ENCODE results near the gene CELF2. TPM values are rescaled to one million over a fixed set of nuclear protein-coding genes. Genes with fewer than 3 reads are reported as not detected.

The CELF2 gene
- polyA plus RNA-seq, 2 donors: 2.2 to 4.0 TPM

DNA sequence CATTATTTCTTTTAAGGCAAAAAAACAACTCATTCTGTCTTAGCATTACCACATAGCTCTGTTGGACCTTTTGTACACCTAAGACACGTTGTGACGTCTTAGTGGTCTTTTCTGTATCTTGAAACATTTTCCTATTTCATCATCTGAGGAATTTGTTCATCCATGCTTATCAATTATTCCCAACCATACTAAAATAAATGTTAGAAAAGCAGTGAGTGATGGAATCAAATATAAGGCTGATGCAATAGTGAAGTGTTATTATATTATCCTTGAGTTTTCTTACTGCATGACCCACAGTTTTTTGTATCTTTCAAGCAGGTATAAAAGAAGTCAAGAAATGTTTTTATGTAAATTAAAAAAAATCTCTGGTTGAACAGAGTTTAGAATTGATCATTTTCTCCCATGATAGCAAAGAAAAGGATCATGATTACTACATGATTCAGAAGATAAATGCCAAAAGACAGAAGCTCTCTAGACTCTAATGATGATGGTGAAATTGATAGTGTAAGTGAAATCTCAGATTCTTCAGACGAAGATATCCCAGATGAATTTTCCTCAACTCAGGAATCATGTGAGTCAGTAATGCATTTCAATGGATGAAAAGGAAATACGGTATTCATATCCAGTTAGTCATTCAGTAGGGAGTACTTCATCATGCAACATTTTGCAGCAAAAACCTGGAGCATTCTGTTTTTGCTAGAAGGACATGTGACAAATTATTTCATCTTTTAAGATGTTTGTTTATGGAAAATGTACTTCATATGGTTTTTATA is 51.4 kb downstream of the CELF2 start:
- Histone ChIP-seq H3K27me3 (ENCODE audit: control insufficient read depth in 1 of 2, insufficient read depth in 2 of 2, low read length in 2 of 2) (no peaks in the 10 kb centered on the region), H3K36me3 (ENCODE audit: control insufficient read depth in 2 of 2, insufficient read depth in 2 of 2, low read length in 1 of 2) (no peaks in the 10 kb centered on the region), H3K4me1 (ENCODE audit: control insufficient read depth in 2 of 2, insufficient read depth in 2 of 2, low read length in 1 of 2) (peaks cover 0 to 2% of the 10 kb centered on the region in 2 donors), H3K9me3 (ENCODE audit: control insufficient read depth in 2 of 2, insufficient read depth in 1 of 2, low read depth in 1 of 2, low read length in 1 of 2) (no peaks in the 10 kb centered on the region), H3K27ac (ENCODE audit: low read depth in 2 of 2, low read length in 1 of 2) (no peak overlapping the region), H3K4me3 (ENCODE audit: low read depth in 1 of 2, low read length in 2 of 2) (no peak overlapping the region)
- WGBS, 2 donors: 86% methylated on average over 4 of the region's 4 CpGs

DNA sequence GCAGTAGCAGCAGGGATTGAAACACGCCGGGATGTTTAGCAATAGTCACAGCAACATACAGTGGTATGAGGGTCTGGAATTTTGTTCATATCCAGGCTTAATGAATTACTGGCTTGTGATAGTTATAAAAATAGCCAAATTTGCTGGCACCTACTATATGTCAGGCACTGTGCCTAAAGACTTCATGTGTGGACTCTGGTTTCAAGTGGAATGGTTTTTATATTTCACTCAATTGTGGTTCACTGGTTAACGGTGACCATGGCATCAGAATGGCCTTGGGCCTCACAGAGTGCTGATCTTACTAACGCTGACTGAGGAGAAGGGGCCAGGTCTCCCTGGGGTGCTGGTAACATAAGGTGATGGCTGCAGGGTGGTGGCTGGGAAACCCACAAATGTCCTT is 55.7 kb downstream of the CELF2 start:
- H3K27ac ChIP-seq (ENCODE audit: low read depth in 2 of 2, low read length in 1 of 2): no peak overlapping the region
- no peak overlapping the region for H3K4me3 ChIP-seq (ENCODE audit: low read depth in 1 of 2, low read length in 2 of 2)
- 69 to 70% methylated on average over 4 of the region's 4 CpGs for WGBS, 2 donors
- H3K27me3 ChIP-seq (ENCODE audit: control insufficient read depth in 1 of 2, insufficient read depth in 2 of 2, low read length in 2 of 2): no peaks in the 10 kb centered on the region
- no peaks in the 10 kb centered on the region for H3K9me3 ChIP-seq (ENCODE audit: control insufficient read depth in 2 of 2, insufficient read depth in 1 of 2, low read depth in 1 of 2, low read length in 1 of 2)
- H3K4me1 ChIP-seq (ENCODE audit: control insufficient read depth in 2 of 2, insufficient read depth in 2 of 2, low read length in 1 of 2): peaks cover 0 to 2% of the 10 kb centered on the region in 2 donors
- H3K36me3 ChIP-seq (ENCODE audit: control insufficient read depth in 2 of 2, insufficient read depth in 2 of 2, low read length in 1 of 2): no peaks in the 10 kb centered on the region

DNA sequence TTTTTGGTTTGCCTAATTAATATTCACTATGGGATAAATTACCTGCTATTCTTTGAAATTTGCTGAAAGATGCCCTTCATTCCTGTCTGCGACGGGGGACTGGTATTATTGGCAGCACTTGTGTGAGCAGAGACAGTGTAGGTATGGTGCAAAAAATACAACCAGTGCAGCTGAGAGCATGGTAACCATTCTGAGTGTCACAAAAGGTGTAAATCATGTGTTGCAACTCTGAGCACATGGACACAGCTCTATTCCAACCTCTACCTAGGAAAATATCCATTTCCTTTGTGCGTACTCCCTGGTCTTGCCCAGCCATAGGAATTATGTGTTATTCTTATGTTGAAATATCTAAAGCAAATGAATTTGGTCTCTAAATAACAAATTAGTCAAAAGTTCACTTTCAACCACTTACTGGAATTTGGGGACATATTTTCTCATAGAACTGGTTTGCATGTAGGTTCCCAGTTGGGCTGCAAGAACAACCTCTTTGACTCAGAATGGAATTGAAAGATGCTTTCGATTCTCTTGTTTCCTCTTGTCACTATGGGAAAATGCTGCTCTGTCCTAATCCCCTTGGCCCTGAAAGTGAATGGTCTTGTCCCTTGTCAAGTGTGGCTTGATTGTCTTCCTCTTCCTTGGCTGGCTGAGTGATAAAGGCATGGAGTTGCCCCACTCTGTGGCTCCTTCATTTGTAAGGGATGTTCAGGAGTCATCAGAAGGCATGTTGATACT is 57.0 kb downstream of the CELF2 start:
- Histone ChIP-seq H3K36me3 (ENCODE audit: control insufficient read depth in 2 of 2, insufficient read depth in 2 of 2, low read length in 1 of 2) (no peaks in the 10 kb centered on the region), H3K27ac (ENCODE audit: low read depth in 2 of 2, low read length in 1 of 2) (no peak overlapping the region), H3K9me3 (ENCODE audit: control insufficient read depth in 2 of 2, insufficient read depth in 1 of 2, low read depth in 1 of 2, low read length in 1 of 2) (no peaks in the 10 kb centered on the region), H3K27me3 (ENCODE audit: control insufficient read depth in 1 of 2, insufficient read depth in 2 of 2, low read length in 2 of 2) (no peaks in the 10 kb centered on the region), H3K4me1 (ENCODE audit: control insufficient read depth in 2 of 2, insufficient read depth in 2 of 2, low read length in 1 of 2) (peaks cover 0 to 2% of the 10 kb centered on the region in 2 donors), H3K4me3 (ENCODE audit: low read depth in 1 of 2, low read length in 2 of 2) (no peak overlapping the region)
- WGBS, 2 donors: 90% methylated on average over 4 of the region's 4 CpGs

DNA sequence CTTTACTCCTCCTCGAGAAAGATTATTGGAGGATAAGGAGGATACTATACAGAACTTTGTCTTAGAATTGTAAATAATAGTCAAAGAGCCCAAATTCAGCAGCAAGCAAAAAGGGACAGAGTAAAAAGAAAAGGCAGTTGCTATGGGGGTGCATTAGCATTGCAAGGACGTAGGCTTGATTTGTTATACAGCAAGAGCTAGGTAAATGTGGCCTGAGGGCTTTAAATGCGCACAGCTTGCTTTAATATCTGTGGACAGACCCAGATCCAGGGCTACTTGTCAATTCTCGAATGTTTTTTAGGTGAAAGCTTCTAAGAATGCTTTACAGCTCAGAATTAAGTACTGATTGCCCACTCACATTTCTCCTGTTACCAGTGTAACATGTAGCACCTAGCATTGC is 58.5 kb downstream of the CELF2 start:
- 73 to 78% methylated on average over 4 of the region's 4 CpGs for WGBS, 2 donors
- Histone ChIP-seq H3K9me3 (ENCODE audit: control insufficient read depth in 2 of 2, insufficient read depth in 1 of 2, low read depth in 1 of 2, low read length in 1 of 2) (no peaks in the 10 kb centered on the region), H3K4me1 (ENCODE audit: control insufficient read depth in 2 of 2, insufficient read depth in 2 of 2, low read length in 1 of 2) (peaks cover 0 to 2% of the 10 kb centered on the region in 2 donors), H3K27ac (ENCODE audit: low read depth in 2 of 2, low read length in 1 of 2) (no peak overlapping the region), H3K36me3 (ENCODE audit: control insufficient read depth in 2 of 2, insufficient read depth in 2 of 2, low read length in 1 of 2) (no peaks in the 10 kb centered on the region), H3K27me3 (ENCODE audit: control insufficient read depth in 1 of 2, insufficient read depth in 2 of 2, low read length in 2 of 2) (no peaks in the 10 kb centered on the region), H3K4me3 (ENCODE audit: low read depth in 1 of 2, low read length in 2 of 2) (no peak overlapping the region)

DNA sequence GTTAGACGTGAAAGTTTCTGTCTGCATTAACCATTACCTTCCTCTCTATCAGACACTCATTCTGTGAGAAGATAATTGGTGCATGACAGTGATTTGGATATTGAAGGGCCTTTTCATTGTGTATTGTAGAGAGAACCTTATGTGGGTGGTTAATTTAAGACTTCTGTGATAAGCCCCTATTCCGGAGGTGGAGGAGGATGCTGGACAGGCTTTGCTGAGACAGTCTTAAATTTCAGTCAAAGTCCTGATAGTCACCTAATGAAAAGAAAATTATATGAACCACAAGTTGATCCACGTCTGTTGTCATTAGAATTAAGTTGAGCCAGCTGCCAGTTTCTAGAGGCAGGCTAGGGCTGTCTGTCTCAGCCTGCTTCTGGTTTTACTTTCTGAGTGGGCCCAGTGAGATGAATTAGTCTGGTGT is 62.9 kb downstream of the CELF2 start:
- no peaks in the 10 kb centered on the region for H3K4me1 ChIP-seq (ENCODE audit: control insufficient read depth in 2 of 2, insufficient read depth in 2 of 2, low read length in 1 of 2)
- H3K27ac ChIP-seq (ENCODE audit: low read depth in 2 of 2, low read length in 1 of 2): no peak overlapping the region
- H3K36me3 ChIP-seq (ENCODE audit: control insufficient read depth in 2 of 2, insufficient read depth in 2 of 2, low read length in 1 of 2): no peaks in the 10 kb centered on the region
- H3K4me3 ChIP-seq (ENCODE audit: low read depth in 1 of 2, low read length in 2 of 2): no peak overlapping the region
- 64 to 75% methylated on average over 3 of the region's 3 CpGs for WGBS, 2 donors
- no peaks in the 10 kb centered on the region for H3K27me3 ChIP-seq (ENCODE audit: control insufficient read depth in 1 of 2, insufficient read depth in 2 of 2, low read length in 2 of 2)
- no peaks in the 10 kb centered on the region for H3K9me3 ChIP-seq (ENCODE audit: control insufficient read depth in 2 of 2, insufficient read depth in 1 of 2, low read depth in 1 of 2, low read length in 1 of 2)

DNA sequence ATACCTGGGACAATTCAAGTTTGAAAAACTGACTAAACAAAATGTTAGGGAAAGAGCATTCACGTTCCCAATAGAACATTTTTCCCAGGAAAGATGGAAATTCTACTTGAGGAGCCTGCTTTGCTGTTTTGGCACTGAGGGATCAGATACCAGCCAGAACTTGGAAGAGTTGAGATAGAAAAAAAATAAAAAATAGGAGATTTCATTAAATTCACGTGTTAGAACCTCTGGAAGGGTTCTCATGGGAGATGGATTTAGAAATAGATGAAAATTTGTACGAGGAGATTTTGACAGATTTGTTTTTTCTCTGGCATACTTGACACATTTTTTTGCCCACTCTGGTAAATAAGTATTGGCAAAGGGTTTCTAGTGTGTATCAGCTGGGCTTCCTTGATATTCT is 63.7 kb downstream of the CELF2 start:
- 57 to 59% methylated on average over 3 of the region's 3 CpGs for WGBS, 2 donors
- no peaks in the 10 kb centered on the region for H3K27me3 ChIP-seq (ENCODE audit: control insufficient read depth in 1 of 2, insufficient read depth in 2 of 2, low read length in 2 of 2)
- H3K4me1 ChIP-seq (ENCODE audit: control insufficient read depth in 2 of 2, insufficient read depth in 2 of 2, low read length in 1 of 2): no peaks in the 10 kb centered on the region
- no peaks in the 10 kb centered on the region for H3K9me3 ChIP-seq (ENCODE audit: control insufficient read depth in 2 of 2, insufficient read depth in 1 of 2, low read depth in 1 of 2, low read length in 1 of 2)
- no peak overlapping the region for H3K27ac ChIP-seq (ENCODE audit: low read depth in 2 of 2, low read length in 1 of 2)
- H3K36me3 ChIP-seq (ENCODE audit: control insufficient read depth in 2 of 2, insufficient read depth in 2 of 2, low read length in 1 of 2): no peaks in the 10 kb centered on the region
- H3K4me3 ChIP-seq (ENCODE audit: low read depth in 1 of 2, low read length in 2 of 2): no peak overlapping the region

DNA sequence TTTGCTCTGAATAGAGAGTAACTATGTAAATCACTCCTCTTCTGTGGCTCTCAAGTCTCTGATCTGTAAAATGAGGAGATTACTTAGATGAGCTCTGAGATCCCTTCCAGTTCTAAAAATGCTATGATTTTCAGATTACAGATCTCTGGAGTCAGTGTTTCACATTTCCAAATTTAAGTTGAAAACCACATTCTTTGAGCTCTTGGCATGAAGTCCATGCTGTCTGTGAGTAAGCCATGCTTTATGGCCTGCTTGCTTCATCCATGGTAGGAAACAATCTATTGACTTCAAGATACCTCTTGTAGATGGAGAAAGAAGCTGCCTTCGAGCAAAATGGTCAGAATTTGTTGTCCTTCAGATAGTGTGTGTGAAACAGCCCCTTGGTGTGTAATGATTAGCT is 64.9 kb downstream of the CELF2 start:
- WGBS, 2 donors: 34 to 51% methylated on average over 1 of the region's 1 CpG
- Histone ChIP-seq H3K36me3 (ENCODE audit: control insufficient read depth in 2 of 2, insufficient read depth in 2 of 2, low read length in 1 of 2) (no peaks in the 10 kb centered on the region), H3K4me3 (ENCODE audit: low read depth in 1 of 2, low read length in 2 of 2) (no peak overlapping the region), H3K27ac (ENCODE audit: low read depth in 2 of 2, low read length in 1 of 2) (no peak overlapping the region), H3K9me3 (ENCODE audit: control insufficient read depth in 2 of 2, insufficient read depth in 1 of 2, low read depth in 1 of 2, low read length in 1 of 2) (no peaks in the 10 kb centered on the region), H3K27me3 (ENCODE audit: control insufficient read depth in 1 of 2, insufficient read depth in 2 of 2, low read length in 2 of 2) (no peaks in the 10 kb centered on the region), H3K4me1 (ENCODE audit: control insufficient read depth in 2 of 2, insufficient read depth in 2 of 2, low read length in 1 of 2) (no peaks in the 10 kb centered on the region)

DNA sequence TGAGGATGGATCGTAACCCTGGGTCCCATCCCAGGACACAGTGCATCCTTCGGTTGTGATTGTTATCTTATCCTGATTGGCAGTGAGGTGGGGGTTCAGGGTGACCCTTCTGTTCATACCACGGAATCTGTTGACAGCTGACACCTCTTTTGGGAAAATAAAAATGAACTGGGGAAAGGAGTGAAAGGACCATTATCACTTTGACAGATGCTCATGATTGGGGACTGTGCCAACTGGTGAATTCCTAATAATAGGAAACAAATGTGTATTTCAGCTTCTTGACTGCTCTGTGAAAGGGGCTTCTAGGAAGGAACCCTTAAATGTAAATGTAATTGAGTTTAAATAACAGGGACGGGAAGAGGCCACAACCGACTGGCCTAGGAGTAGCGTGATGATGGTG is 65.4 kb downstream of the CELF2 start:
- no peak overlapping the region for H3K27ac ChIP-seq (ENCODE audit: low read depth in 2 of 2, low read length in 1 of 2)
- H3K4me1 ChIP-seq (ENCODE audit: control insufficient read depth in 2 of 2, insufficient read depth in 2 of 2, low read length in 1 of 2): no peaks in the 10 kb centered on the region
- no peaks in the 10 kb centered on the region for H3K36me3 ChIP-seq (ENCODE audit: control insufficient read depth in 2 of 2, insufficient read depth in 2 of 2, low read length in 1 of 2)
- H3K27me3 ChIP-seq (ENCODE audit: control insufficient read depth in 1 of 2, insufficient read depth in 2 of 2, low read length in 2 of 2): no peaks in the 10 kb centered on the region
- H3K9me3 ChIP-seq (ENCODE audit: control insufficient read depth in 2 of 2, insufficient read depth in 1 of 2, low read depth in 1 of 2, low read length in 1 of 2): no peaks in the 10 kb centered on the region
- 83 to 90% methylated on average over 6 of the region's 6 CpGs for WGBS, 2 donors
- H3K4me3 ChIP-seq (ENCODE audit: low read depth in 1 of 2, low read length in 2 of 2): no peak overlapping the region

DNA sequence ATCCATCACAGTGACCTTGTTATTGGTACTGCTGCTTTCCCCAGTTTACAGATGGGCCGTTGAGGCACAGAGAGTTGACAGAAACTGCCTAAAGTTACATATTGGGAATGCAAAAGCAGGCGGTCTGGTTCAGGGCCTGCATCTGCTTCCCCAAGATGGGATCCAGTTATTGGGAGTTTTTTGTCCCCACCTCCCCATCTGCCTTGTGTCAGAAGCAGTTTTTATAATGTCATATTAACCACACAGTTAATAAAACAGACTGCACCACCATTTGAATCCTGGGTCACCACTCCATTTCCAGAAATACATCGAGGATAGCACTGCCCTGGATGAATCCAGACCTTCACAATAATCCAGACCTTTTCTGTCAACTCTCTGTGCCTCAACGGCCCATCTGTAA is 67.9 kb downstream of the CELF2 start:
- Histone ChIP-seq H3K27ac (ENCODE audit: low read depth in 2 of 2, low read length in 1 of 2) (no peak overlapping the region), H3K36me3 (ENCODE audit: control insufficient read depth in 2 of 2, insufficient read depth in 2 of 2, low read length in 1 of 2) (no peaks in the 10 kb centered on the region), H3K4me3 (ENCODE audit: low read depth in 1 of 2, low read length in 2 of 2) (no peak overlapping the region), H3K4me1 (ENCODE audit: control insufficient read depth in 2 of 2, insufficient read depth in 2 of 2, low read length in 1 of 2) (no peaks in the 10 kb centered on the region), H3K9me3 (ENCODE audit: control insufficient read depth in 2 of 2, insufficient read depth in 1 of 2, low read depth in 1 of 2, low read length in 1 of 2) (no peaks in the 10 kb centered on the region), H3K27me3 (ENCODE audit: control insufficient read depth in 1 of 2, insufficient read depth in 2 of 2, low read length in 2 of 2) (no peaks in the 10 kb centered on the region)
- 78 to 80% methylated on average over 4 of the region's 4 CpGs for WGBS, 2 donors
